GM23338 (cell line): ENCODE results near the gene PPP1CC.

Experiments used
- CREB1 ChIP-seq: fragments of 250-450 bp; sonication (Bioruptor Pico); IDR thresholded peaks from 2 replicates; pipeline ENCODE4 v1.5.0; 2020; ENCODE audit warnings: low read depth, mild to moderate bottlenecking, moderate library complexity
- CTCF ChIP-seq, 2 experiments: fragments of 200-600 bp in 1 of 2; sonication (generic) in 1 of 2; conservative IDR thresholded peaks; 2 replicates each; pipeline versions ENCODE4 v1.5.1 to v1.6.1; 2016 to 2017; ENCODE audit warnings: antibody characterized with exemption in 2 of 2, low read depth in 2 of 2, mild to moderate bottlenecking in 2 of 2, moderate library complexity in 1 of 2
- EZH2 ChIP-seq: fragments of 200-600 bp; sonication (generic); IDR thresholded peaks from one replicate; pipeline ENCODE4 v1.8.0; 2017; ENCODE audit warnings: antibody characterized with exemption, mild to moderate bottlenecking, low read depth; ENCODE audit not compliant: unreplicated experiment
- EZH2phosphoT487 ChIP-seq: fragments of 200-600 bp; sonication (generic); IDR thresholded peaks from one replicate; pipeline ENCODE4 v1.8.1; 2018; ENCODE audit warnings: antibody characterized with exemption; ENCODE audit not compliant: unreplicated experiment
- POLR2AphosphoS5 ChIP-seq: IDR thresholded peaks from 2 replicates; pipeline ENCODE4 v1.6.1; 2016; ENCODE audit warnings: antibody characterized with exemption, low read depth
- REST ChIP-seq: IDR thresholded peaks from one replicate; pipeline ENCODE4 v1.6.1; 2018; ENCODE audit warnings: antibody characterized with exemption; ENCODE audit not compliant: unreplicated experiment
- ZNF114 ChIP-seq: fragments of 250-450 bp; sonication (Bioruptor Pico); IDR thresholded peaks from 2 replicates; pipeline ENCODE4 v1.5.0; 2020; ENCODE audit warnings: mild to moderate bottlenecking, moderate library complexity

- TF ChIP-seq REST (no peak), CTCF (conservative IDR thresholded peaks at IDR 0.05; ENCODE audit: low read depth in 2 of 2) (no peak), ZNF114 (CRISPR knock-in tag) (no peak), CREB1 (CRISPR knock-in tag) (no peak), POLR2AphosphoS5 (no peak), EZH2phosphoT487 (no peak), EZH2 (no peak)
Observed at GRCh38 chr12:110742096-110742717, 484 bp downstream of the PPP1CC start.
